CD4-positive, alpha-beta T cell treated with Interferon gamma for 1 hour (primary cell): Measurements from ENCODE around the gene ELFN1.

ENCODE experiments used
- DNase-seq: peaks from one replicate; pipeline ENCODE4 v3.0.0-alpha.2; 2020

Gene ELFN1

DNA sequence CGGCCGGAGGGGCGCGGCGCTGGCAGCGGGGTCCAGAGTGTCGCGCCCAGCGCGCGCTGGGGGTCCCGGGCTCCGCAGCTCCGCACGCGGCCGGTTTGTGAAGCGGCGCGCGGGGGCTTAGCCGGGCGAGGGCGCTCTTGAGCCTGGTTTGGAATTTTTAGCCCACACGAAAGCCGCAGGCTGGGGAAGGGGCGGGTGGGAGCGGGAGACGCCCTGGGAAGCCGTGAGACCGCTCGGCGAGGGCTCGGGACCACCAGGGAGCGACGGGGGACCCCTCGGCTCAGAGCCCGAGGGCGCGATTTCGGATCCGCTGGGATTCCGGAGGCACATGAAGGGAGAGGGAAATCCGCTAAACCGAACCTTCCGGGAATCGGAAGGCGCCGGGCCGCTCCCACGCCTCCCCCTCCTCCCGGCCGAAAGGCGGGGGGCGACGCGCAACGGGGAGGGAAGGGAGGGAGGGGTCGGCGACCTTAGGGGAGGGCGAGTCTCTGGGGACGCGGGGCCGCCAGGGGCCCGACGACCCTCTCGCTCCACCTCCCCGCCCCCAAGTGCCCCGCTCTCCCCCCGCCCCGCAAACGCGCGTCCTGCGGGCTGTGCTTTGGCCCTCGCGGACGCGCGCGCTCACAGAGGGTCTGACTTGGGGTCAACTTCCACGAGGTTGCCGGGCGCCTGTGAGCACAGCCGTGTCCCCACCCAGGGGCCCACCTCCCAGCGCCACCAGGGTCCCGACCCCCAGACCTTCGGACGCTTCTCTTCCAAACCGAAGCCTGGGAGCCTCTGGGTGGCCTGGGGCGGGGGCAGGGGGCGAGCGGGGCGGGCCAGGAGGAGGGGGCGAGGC is 5.1 kb upstream of the ELFN1 start:
- peak; percentile 20 for DNase-seq

GRCh38 chr7:1665549-1666316 is 4.3 kb upstream of the ELFN1 start:
- no peak for DNase-seq

DNA sequence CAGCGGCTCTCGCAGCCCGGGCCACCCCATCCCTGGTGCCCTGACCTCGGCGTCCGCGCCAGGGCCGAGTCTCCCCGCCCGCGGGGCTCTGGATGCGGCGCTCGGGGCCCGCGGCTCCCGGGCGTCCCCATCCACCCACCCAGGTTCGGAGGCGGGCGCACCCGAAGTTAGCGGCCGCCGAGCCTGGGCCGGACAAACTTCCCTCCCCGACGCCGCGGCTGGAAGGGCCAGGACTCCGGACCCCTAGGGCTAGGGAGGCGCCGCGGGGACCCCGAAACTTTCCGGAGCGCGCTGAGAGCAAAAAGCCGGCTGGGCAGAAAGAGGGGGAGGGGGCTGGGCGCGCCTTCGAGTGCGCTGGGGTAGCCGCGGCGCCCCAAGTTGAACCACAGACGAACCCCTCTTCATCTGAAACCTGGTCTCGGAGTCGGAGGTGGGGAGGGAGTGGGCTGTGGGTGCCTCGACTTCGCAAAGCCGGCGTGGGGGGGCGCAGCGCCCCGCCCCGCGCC is 3.7 kb upstream of the ELFN1 start:
- DNase-seq: no peak

GRCh38 chr7:1666823-1667565 is 3.1 kb upstream of the ELFN1 start:
- DNase-seq: no peak

DNA sequence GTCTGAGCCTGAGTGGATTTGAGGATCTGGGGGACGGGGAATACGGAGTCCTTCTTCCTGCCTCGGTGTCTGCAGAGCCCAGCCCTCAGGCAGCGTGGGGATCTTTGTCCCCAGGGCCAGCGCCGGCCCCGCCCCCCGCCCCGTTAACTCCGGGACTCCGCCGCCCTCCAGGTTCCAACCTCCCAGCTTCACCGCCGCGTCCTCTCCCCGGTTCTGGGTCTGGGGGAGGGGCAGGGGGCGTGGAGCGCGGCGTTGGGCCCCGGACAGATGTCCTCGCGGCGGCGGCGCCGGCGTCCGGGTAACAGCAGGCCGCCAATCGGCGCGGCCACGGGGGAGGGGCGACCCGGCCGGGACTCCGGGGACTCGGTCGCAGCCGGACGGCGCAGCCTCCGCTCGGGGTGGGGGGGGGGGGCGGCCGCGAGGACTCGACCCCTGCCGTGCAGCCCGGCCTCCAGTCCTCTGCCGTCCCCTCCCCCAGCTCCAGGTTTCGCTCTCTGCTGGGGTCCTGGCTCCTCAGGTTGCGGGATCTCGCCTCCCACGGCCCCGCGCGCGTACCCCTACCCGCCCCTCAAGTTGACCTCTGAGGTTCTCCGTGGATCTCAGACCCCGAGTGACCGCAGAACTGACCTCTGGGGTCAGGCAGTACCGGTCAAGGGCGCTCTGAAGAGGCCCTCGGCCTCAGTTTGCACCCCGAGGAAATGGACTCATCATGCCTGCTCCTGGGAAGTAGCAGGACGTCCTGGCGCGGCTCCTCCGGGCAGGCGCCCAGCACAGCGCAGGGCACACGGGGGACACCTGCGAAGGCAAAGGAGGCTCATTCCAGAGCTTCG is 2.3 kb upstream of the ELFN1 start:
- no peak for DNase-seq

GRCh38 chr7:1668396-1669063 is 1.5 kb upstream of the ELFN1 start:
- DNase-seq: no peak

- no peak for DNase-seq
Observed at GRCh38 chr7:1669064-1669951, 769 bp upstream of the ELFN1 start.

DNA sequence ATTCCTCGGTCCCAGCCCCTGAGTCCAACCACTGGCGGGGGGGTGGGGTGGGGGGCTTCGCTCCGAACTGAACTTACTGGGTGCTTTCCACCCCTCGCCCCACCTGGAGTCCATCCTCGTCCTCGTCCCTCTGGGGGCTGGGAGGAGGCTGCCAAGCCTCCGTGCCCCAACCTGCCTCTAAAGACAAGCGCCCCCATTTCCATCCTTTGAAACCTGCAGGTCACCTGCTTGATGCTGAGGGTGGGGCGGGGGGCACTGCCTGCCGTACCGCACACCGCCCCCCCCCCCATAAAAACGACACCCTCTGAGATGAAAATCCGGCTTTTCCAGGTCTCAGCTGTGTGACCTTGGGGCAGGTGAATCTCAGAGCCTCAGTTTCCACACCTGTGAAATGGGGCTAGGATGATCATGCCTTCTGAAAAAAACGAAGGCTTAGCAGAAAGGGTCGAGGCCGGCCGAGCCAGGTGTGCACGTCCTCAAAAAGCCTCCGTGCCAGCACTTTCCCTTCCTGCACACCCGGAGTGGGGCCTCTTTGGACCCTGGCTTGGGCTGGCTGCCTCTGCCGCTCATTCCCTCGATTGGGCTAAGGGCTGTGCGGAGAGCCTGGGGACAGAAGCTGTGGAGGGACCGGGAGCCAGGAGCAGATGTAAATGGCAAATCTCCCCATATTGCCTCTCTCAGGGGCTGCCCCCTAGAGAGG is 967 bp downstream of the ELFN1 start:
- DNase-seq: no peak

- no peak for DNase-seq
Observed at GRCh38 chr7:1671594-1672451, 1.7 kb downstream of the ELFN1 start.

- DNase-seq: no peak
Observed at GRCh38 chr7:1672851-1673486, 2.9 kb downstream of the ELFN1 start.

DNA sequence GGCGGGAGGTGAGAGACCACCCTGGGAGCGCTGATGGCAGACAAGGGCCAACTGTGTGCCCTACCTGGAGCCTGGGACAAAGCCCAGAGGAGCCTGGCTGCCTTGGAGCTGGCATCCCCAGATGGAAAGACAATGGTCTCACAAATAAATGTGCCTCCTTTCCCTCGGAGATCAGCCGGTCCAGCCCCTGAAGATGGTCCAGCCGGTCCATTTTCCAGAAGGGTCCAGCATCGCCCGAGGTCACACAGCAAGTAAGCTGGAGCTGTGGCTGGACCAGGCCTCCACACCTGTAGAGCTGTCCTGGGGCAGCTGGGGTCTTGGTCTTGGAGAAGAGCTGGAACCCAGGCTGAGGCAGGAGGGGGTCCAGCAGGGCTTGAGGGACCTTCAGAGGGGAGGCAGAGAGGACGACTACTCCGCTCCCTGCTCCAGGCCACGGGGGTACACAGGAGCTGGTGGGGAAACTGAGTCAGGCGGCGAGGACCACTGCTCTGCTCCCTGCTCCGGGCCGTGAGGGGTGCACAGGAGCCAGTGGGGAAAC is 3.6 kb downstream of the ELFN1 start:
- DNase-seq: no peak

GRCh38 chr7:1674161-1675035 is 4.3 kb downstream of the ELFN1 start:
- no peak for DNase-seq

- no peak for DNase-seq
Observed at GRCh38 chr7:1675036-1675671, 5.1 kb downstream of the ELFN1 start.

GRCh38 chr7:1675673-1676549 is 5.8 kb downstream of the ELFN1 start:
- no peak for DNase-seq

- DNase-seq: no peak
Observed at GRCh38 chr7:1676550-1677078, 6.5 kb downstream of the ELFN1 start.
